KMS-11 (cell line): Measurements from ENCODE around the gene BMPER.

Experiments used
- H2AFZ ChIP-seq: fragments of 200-600 bp; sonication (generic); 2 replicates; pipeline ENCODE4 v1.6.1; 2016; ENCODE audit warnings: antibody characterized with exemption, mixed run types, low read depth
- H3K27ac ChIP-seq: fragments of 200-600 bp; sonication (generic); 2 replicates; pipeline ENCODE4 v1.6.1; 2016; ENCODE audit warnings: mild to moderate bottlenecking, mixed run types
- H3K27me3 ChIP-seq: fragments of 200-600 bp; sonication (generic); 2 replicates; pipeline ENCODE4 v1.6.1; 2017; ENCODE audit warnings: mild to moderate bottlenecking, low read depth, mixed run types, moderate library complexity; ENCODE audit not compliant: insufficient read depth
- H3K36me3 ChIP-seq: fragments of 200-600 bp; sonication (generic); 2 replicates; pipeline ENCODE4 v1.6.1; 2017; ENCODE audit warnings: mild to moderate bottlenecking, mixed run types; ENCODE audit not compliant: insufficient read depth
- H3K4me1 ChIP-seq: fragments of 200-600 bp; sonication (generic); 2 replicates; pipeline ENCODE4 v1.6.1; 2016; ENCODE audit warnings: mild to moderate bottlenecking, low read depth, mixed run types; ENCODE audit not compliant: poor library complexity, severe bottlenecking
- H3K4me2 ChIP-seq: fragments of 200-600 bp; sonication (generic); 2 replicates; pipeline ENCODE4 v1.7.0; 2016; ENCODE audit warnings: mild to moderate bottlenecking, mixed run types
- H3K4me3 ChIP-seq: fragments of 200-600 bp; sonication (generic); IDR thresholded peaks from 2 replicates; pipeline ENCODE4 v1.6.1; 2017; ENCODE audit warnings: low read depth, low read length, mixed read lengths; ENCODE audit not compliant: insufficient read depth
- H3K79me2 ChIP-seq: fragments of 200-600 bp; sonication (generic); 2 replicates; pipeline ENCODE4 v1.6.1; 2016; ENCODE audit warnings: low read depth, mixed run types; ENCODE audit not compliant: insufficient read depth
- H3K9ac ChIP-seq: fragments of 200-600 bp; sonication (generic); 2 replicates; pipeline ENCODE4 v1.6.1; 2016; ENCODE audit warnings: mild to moderate bottlenecking, mixed run types
- H4K20me1 ChIP-seq: fragments of 200-600 bp; sonication (generic); 2 replicates; pipeline ENCODE4 v1.6.1; 2016; ENCODE audit warnings: mild to moderate bottlenecking, mixed run types; ENCODE audit not compliant: insufficient read depth
- TF ChIP-seq, protein P1 (sequence below): fragments of 200-600 bp; sonication (generic); conservative IDR thresholded peaks from 2 replicates; pipeline ENCODE4 v1.6.1; 2017; ENCODE audit warnings: low read depth, mild to moderate bottlenecking, antibody characterized with exemption, low read length, moderate library complexity, mixed read lengths

BMPER gene

DNA sequence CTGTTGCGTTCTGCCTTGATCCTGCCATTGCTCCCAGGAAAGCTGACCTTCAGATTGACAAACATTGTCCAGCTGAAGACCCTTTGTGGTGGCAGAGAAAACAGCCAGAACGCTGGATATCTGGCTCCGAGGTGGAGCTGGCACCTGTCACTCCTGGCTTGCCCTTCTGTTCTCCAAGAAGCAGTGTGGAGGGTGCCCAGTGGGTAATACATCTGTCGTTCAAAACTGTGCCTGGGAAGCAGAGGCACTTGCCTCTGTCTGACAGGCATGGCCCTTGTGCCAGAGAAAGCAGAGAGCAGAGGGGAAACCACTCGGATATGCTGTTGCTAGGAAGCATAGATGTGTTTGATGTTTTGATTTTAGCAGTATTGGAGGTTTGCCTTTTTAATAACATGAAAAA is 231.4 kb downstream of the BMPER start:
- Histone ChIP-seq H3K79me2 (no peaks in the 10 kb centered on the region), H3K4me2 (no peak overlapping the region), H3K4me1 (no peaks in the 10 kb centered on the region), H3K4me3 (no peak overlapping the region), H3K27ac (no peak overlapping the region), H4K20me1 (no peaks in the 10 kb centered on the region), H3K36me3 (no peaks in the 10 kb centered on the region), H3K27me3 (no peaks in the 10 kb centered on the region), H3K9ac (no peak overlapping the region), H2AFZ (no peak overlapping the region)
- TF ChIP-seq, protein P1, sequence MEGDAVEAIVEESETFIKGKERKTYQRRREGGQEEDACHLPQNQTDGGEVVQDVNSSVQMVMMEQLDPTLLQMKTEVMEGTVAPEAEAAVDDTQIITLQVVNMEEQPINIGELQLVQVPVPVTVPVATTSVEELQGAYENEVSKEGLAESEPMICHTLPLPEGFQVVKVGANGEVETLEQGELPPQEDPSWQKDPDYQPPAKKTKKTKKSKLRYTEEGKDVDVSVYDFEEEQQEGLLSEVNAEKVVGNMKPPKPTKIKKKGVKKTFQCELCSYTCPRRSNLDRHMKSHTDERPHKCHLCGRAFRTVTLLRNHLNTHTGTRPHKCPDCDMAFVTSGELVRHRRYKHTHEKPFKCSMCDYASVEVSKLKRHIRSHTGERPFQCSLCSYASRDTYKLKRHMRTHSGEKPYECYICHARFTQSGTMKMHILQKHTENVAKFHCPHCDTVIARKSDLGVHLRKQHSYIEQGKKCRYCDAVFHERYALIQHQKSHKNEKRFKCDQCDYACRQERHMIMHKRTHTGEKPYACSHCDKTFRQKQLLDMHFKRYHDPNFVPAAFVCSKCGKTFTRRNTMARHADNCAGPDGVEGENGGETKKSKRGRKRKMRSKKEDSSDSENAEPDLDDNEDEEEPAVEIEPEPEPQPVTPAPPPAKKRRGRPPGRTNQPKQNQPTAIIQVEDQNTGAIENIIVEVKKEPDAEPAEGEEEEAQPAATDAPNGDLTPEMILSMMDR = no peak

DNA sequence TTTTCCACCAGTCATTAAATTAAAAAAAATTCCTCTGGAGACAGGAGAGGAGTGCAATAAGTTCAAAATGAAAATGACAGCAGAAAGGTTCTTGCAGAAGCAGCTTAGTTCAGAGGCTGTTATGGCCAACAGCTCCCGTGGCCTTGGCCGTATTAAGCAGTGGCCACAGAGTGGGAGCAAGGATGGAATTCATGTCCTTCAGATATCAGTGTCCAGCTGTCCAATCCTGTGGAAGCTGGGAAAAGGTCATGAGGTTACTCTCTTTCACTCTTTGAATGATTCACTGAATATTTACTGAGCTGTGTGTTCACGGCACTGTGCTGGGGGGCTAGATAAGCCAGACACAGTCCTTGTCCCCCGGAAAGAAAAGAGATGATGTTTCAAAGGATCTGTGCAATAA is 231.8 kb downstream of the BMPER start:
- TF ChIP-seq, protein P1 = no peak
- H3K4me3 ChIP-seq = no peak overlapping the region
- H3K4me2 ChIP-seq = no peak overlapping the region
- H3K79me2 ChIP-seq = no peaks in the 10 kb centered on the region
- H4K20me1 ChIP-seq = no peaks in the 10 kb centered on the region
- H3K36me3 ChIP-seq = no peaks in the 10 kb centered on the region
- H3K9ac ChIP-seq = no peak overlapping the region
- no peaks in the 10 kb centered on the region for H3K27me3 ChIP-seq
- no peaks in the 10 kb centered on the region for H3K4me1 ChIP-seq
- H3K27ac ChIP-seq = no peak overlapping the region
- H2AFZ ChIP-seq = no peak overlapping the region

DNA sequence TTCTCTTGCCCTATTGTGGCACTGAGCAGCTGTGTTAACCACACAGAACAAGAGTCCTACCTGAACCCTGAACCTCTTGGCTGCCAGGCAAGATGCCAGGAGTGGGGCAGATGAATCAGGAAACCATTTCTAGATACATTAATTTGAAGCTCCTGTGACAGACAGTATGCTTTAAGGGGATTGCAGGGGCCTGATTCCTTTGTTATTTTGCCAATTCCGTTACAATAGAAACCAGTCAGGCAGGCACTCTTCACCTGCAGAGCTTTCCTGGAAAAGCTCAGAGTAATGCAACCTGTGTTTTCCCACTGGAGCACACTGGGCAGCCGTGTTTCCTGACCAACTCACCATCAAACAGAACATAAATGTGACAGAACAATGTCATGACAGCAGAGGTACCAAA is 233.1 kb downstream of the BMPER start:
- Histone ChIP-seq H3K4me1 (no peaks in the 10 kb centered on the region), H2AFZ (no peak overlapping the region), H3K27me3 (no peaks in the 10 kb centered on the region), H3K36me3 (no peaks in the 10 kb centered on the region), H3K9ac (no peak overlapping the region), H3K27ac (no peak overlapping the region), H3K79me2 (no peaks in the 10 kb centered on the region), H3K4me3 (no peak overlapping the region), H3K4me2 (no peak overlapping the region), H4K20me1 (no peaks in the 10 kb centered on the region)
- TF ChIP-seq, protein P1 = no peak

GRCh38 chr7:34139086-34139485 is 233.7 kb downstream of the BMPER start:
- Histone ChIP-seq H3K9ac (no peak overlapping the region), H3K4me3 (no peak overlapping the region), H3K79me2 (no peaks in the 10 kb centered on the region), H3K27ac (no peak overlapping the region), H3K36me3 (no peaks in the 10 kb centered on the region), H2AFZ (no peak overlapping the region), H3K4me2 (no peak overlapping the region), H4K20me1 (no peaks in the 10 kb centered on the region), H3K4me1 (no peaks in the 10 kb centered on the region), H3K27me3 (no peaks in the 10 kb centered on the region)
- TF ChIP-seq, protein P1 = no peak
